Measurements from ENCODE around the gene FIBIN.
"Not testable (repeated sequence)": the region's sequence is repeated elsewhere in the genome, so short reads cannot be mapped to it uniquely, and the experiment has no call there.

FIBIN gene

DNA sequence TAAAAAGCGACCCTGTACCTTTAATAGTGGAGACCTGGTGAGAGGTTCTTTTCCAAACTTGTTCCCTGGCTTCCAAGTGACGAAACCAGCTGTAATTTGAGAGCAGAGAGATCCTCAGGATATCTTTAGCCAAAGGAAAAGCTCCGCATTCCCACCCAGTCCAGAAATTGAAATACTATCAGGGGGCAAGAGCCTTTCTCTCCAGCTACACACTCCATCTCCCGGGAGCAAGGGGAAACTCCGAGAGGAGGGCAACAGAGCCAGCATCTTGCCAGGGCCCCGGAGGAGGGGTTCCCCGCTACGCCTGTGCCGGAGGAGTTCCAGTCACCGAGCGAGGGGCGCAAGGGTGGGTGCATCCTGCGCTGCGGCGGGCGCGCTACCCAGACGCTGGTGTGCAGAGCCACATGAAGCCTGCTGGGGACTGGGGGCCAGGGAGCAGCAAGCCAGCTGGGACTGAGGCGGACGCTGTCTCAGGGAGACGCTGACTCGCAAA is at the start of gene FIBIN:
FIBIN (plus strand) TSS at position 148 of the 493 bp plus-strand sequence. CDS start 415 bp downstream, outside the sequence.
- DNase-seq (ENCODE audit: low read depth in 2 of 3, low spot score in 1 of 3), result no peak

DNA sequence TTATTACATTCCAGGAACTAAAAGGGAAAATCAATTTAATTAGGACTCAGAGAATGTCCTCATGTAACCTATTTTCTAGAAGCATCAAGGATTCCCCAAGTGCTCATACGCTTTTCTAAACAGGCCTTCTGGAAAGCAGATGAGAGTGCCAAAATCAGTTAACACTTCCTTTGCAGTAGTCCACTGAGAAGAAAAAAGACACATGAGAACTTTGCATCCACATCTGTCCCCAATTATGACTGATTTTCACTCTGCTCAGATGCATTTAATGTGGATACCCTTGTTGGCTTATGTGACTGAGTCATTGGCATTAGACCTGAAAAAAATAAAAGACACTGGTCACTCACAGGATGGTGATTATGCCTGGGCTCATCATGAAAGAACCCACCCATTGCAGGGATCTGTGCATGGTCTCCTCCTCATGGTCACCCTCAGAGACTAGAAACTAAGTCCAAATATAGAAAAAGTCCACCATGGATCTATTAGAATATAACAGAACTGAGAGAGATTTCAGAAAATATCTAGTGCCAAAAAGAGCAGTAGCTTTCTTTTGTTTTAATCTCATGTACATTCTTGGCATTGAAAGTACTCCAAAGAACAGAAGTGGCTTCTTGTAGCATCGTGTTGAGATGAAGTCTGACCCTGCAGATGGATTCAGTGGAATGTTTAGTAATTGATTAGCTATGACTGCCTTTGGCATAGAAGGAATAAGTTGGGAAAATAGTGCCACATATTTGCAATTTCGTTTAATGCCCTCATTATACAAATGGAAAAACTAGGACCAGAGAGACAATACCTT is 48.8 kb upstream of the FIBIN start:
- DNase-seq (ENCODE audit: low read depth in 2 of 3, low spot score in 1 of 3), result no peak

DNA sequence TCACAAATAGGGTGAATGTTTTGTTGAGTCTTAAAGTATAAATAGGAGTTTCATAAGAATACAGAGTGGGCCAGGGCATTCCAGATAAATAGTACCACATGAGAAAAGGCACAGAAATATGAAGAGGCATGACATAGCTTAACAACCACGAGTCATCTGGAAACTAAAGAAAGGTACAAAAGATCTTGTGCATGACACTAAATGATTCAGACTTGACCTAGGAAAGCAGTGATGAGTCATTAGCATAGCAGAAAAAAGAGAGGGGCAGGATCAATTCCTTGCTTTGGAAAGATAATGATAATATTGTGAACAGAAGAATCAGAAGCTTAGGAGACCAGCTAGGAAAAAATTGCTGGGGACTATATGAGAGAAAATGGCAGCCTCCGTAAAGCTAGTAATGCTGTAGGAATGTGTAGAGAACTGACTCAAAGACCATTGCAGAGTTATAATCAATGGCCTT is 47.6 kb upstream of the FIBIN start:
- no peak for DNase-seq (ENCODE audit: low read depth in 2 of 3, low spot score in 1 of 3)

DNA sequence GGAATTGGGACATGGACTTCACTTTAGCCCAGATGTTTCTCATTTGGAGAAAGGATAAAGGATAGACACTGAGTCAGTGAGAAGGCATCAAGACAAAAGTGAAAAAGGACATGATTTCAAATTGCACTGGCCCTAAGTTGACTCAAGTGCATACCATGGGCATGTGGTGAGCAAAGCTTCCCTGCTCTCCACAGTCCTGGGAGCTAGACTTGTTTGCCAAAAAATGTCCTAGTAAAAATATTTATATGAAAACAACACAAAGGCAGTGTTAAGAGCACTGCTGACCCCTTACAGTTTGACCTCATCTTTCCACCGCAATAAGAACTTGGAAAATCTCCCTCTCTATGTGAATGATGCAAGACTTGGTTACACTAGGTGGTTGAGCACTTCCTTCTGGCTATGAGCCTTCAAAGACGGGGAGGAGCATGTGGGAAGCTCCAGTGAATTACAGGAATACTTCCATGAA is 46.5 kb upstream of the FIBIN start:
- DNase-seq (ENCODE audit: low read depth in 2 of 3, low spot score in 1 of 3), result no peak

DNA sequence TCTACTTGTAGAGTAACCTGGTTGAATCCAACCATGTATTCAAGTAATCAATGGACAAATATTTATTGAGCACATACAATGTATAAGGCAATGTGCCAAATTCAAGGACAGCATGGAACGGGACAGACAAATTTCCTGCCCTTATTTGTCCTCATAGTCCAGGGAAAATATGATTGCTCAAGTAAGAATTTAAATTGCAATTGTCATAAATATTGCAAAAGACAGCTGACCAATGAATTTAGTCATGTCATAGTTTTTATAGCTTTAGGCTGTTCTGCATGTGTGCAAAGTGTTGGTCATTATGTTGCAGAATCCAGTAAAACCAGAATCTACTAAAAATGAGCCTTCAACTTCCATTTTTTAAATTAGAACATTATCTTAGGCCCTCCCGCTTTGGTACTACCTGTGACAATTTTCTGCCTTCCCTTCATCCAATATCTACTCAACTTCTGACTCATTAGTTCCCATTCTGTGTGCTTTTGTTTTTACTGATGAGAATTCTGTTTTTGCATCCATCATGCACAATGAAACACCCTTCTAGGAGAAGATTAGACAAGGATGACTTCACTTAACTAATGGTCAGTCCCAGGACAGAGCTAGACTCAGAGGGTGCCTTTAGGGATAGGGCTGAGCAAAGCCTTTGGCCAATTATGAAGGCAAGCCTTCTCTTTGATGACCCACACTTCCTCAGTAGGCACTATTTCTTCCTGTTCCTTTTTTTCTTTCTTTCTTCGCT is 45.8 kb upstream of the FIBIN start:
- DNase-seq (ENCODE audit: low read depth in 2 of 3, low spot score in 1 of 3), result no peak

DNA sequence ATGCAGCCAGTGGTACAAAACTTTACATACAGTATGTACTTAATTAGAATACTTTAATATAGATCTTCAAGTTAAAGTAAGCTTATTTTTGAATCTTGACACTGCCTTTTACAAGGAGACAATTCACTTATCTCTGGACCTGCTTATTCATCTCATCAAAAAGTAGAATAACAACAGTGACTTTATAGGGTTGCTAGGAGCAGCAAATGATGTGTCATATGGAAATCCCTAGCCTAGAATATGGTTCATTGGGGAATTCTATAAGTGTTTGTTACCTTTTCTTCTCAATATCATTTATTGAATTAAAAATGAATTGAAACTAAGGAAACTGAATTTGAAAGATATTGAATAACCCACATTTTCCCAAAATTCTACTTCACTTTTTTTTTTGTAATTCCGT is 45.0 kb upstream of the FIBIN start:
- no peak for DNase-seq (ENCODE audit: low read depth in 2 of 3, low spot score in 1 of 3)

DNA sequence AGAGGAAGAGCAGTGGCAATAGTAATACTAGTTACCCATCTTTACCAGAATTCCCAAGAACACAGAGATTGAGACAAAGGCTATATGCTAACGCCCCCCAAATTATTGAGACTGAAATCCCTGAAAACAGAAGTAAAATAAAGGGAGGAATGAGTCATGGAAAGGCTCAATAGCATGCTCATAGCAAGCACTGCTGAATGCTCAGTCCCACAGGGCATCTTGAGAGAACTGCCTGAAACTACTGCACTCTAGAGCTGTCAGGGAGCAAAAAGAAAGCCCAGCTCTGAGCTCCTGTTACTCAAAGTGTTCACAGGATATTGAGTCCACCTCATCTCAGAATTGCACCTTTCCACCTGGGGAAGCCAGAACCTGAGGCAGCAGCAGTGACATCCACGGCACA is 44.1 kb upstream of the FIBIN start:
- no peak for DNase-seq (ENCODE audit: low read depth in 2 of 3, low spot score in 1 of 3)

DNA sequence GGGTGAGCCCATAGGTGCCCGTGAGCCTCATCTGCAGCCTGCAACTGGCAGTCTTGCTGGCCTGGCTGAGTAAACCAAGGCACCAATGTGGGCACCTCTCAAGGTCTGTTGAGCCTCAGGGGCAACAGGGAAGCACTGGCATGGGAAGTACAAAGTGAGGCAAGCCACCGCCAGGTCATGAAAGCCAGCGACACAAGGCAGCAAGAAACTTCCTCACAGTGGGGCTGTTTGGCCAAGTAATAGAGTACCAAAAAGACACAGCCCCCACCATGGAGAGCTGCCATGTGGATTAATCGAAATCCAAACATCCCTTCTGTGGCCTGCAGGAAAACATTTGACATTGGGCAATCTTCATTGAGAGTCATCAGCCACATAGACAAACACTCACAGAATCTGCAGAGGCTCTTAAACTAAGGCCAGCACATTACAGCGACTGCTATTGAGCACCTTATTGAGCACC is 43.6 kb upstream of the FIBIN start:
- DNase-seq (ENCODE audit: low read depth in 2 of 3, low spot score in 1 of 3), result no peak

DNA sequence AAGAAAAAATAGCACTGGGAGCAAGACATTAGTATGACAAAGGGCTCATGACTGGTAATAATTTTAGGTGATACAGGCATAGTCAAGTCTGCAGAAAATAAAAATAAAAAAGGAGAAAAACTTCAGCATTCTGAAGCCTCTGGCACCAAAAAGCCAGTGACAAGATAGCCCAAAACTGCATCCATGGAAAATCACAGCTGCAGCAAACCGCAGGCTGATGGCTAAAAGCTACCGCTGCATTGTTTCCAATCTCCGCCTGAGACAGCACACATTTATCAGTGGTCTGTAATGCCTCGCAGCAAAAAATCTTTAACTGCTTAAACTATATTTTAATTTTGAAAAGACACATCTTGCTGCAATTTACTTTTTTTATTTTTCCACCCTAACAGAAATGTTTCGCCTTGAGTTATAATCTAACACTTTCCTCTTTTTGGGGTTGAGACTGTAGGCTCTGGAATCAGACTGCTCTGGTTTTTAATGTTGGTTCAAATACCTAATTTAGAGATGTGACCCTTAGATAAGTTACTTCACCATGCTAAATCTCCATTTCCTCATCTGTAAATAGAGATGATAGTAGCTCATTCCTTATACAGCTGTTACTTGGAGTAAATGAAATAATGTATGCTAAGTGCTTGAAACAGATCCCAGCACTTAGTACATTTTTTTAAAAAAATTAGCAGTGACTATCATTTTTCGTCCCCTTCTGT is 42.0 kb upstream of the FIBIN start:
- DNase-seq (ENCODE audit: low read depth in 2 of 3, low spot score in 1 of 3), result no peak

DNA sequence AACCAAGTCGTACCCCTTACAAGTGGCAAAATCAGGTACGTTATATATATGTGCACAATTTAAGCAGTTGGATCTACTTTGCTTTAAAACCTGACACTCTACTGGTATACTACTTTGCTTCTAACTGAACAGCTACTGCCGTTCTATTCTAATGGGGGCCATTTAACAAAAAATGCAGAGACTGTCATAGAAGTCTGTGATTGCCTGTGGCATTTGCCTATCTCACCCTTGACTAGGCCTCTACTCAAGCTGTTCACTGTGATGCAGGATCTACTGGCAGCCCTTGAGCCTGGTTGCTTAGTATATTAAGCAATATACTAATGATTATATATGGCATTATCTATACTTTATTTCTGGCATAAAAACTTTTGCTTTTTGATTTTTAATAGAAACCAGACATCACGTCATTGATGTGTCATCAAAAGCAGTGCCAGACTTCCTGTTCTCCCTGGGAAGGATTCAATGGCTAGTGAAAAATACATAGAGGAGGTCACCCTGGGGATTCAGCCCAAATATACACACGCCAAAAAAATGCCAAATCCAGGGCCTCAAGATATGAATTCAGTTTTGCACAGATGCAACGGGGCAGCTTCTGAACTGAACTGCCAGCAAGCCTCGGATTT is 40.0 kb upstream of the FIBIN start:
- DNase-seq (ENCODE audit: low read depth in 2 of 3, low spot score in 1 of 3), result no peak

DNA sequence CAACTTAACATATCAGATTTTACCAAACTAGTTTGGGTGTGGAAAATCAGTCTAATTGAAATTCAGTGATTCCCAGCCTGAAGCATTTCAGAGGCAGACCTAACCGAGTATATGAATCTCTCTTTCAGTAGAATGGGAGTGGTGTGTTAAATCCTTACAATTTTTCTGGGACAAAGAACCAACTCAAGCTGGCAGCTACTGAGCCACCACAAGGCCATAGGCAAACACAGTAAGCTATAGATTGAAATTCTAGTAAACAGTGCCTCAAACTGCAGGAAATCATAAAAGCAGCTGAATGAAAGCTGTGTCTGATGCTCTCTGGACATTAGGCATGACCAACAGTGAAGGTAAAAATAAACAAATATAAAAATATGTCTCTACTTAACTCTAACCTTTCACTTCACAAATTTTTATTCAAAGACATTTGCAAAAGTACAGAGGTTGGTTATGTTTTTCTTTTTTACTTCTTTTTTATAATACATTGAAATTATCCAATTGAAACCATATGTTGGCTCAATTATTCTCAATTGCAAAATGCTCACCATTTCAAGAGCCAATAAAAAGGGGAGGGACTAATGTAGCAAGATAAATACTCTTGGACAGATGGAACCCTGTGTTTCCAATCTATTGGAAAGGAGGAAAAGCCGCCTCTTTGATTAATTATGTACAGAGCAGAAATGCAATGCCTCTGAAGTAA is 35.8 kb upstream of the FIBIN start:
- DNase-seq (ENCODE audit: low read depth in 2 of 3, low spot score in 1 of 3), result no peak

DNA sequence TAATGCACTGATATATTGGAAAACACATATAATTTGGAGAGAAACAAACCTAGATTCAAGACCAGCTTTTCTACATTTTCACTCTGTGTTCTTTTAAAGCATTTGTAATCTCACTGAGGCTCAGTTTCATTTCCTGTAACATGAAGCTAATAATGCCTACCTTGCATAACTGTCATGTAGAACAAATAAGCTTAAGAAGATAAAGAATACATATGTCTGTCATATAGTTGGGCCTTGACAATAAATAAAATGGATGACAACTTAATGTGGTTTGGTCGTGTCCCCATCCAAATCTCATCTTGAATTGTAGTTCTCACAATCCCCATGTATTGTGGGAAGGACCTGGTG is 35.2 kb upstream of the FIBIN start:
- no peak for DNase-seq (ENCODE audit: low read depth in 2 of 3, low spot score in 1 of 3)

DNA sequence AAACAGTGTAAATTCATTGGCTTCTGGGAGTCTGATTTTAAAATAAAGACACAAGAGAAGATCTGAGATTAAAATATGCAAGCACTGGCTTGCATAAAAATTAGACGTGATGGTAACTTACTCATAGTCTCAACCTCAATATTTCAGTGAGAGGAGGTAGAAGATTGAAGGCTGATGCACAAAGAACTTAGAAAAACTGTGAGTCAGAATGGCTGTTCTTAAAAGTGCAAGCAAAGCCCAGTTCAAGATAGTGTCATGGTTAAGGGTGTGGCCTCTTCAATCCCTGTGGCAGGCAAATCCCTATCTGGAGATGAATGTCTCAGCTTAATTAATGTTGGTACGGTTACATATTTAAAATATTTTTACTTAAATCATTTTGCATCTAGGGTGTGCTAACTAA is 33.6 kb upstream of the FIBIN start:
- DNase-seq (ENCODE audit: low read depth in 2 of 3, low spot score in 1 of 3), result no peak

DNA sequence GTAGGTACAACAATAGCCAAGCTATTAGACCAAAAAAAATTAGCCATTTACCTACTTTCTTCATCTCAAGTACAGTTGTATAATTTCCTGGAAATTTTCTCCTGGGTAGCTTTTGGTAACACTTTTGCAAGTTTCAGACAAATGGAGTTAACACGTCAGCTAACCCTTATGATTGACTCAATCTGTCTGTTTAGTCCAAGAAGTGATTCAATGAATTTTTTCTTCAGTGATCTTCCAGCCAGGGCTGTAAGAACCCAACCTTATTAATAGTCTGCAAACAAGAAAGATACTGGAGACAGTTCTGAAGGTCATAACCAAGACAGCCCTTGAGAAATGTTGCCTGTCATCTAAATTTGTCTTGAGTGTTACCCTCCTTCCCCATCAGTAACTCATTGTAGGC is 30.1 kb upstream of the FIBIN start:
- no peak for DNase-seq (ENCODE audit: low read depth in 2 of 3, low spot score in 1 of 3)

DNA sequence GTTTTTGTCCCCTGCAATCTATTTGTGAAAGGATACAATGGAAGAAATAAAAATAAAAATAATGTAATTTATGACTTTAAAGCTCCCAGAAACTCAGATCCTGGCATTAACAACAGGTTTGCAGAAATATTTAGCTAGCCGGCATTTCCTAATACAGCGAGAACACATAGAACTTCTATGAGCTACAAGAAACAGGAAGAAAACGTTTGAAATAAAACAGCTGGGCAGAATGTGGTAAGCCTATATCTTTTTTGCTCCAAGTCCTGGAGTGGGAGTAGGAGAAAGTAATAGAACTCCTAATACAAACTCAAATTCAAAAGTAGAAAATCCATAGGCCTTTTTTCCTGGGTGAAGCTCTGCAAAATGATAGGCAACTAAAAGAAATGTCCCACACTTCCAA is 29.6 kb upstream of the FIBIN start:
- DNase-seq (ENCODE audit: low read depth in 2 of 3, low spot score in 1 of 3), result no peak

DNA sequence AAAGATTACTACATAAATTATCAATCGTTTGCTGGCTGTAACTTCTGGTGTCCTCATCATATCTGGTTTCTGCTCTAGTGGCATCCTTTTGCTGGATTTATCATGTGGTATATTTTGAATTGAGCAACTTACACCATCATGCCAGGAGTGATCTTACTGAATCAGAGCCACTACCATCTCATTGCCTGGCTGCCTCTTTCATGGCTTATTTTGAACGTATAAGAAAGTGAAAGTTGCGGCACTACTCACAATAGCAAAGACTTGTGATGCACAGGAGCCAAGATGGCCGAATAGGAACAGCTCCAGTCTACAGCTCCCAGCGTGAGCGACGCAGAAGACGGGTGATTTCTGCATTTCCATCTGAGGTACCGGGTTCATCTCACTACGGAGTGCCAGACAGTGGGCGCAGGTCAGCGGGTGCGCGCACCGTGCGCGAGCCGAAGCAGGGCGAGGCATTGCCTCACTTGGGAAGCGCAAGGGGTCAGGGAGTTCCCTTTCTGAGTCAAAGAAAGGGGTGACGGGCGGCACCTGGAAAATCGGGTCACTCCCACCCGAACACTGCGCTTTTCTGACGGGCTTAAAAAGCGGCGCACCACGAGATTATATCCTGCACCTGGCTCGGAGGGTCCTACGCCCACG is 28.9 kb upstream of the FIBIN start:
- DNase-seq (ENCODE audit: low read depth in 2 of 3, low spot score in 1 of 3), result not testable (repeated sequence)

DNA sequence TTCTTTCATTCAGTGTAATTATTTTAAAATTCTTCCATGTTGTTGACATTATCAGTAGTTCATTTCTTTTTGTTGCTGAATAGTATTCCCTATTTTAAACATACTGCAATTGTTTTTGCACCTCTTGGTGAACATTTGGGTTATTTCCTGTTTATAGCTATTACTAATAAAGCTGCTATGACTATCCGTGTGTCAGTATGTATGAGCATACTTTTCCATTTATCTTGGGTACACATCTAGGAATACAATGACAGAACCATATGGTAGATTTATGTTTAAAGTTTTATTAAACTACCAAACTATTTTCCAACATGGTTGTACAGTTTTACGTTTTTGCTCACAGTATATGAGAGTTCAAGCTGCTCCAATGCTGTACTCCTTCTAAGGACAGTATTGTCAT is 22.0 kb upstream of the FIBIN start:
- no peak for DNase-seq (ENCODE audit: low read depth in 2 of 3, low spot score in 1 of 3)

DNA sequence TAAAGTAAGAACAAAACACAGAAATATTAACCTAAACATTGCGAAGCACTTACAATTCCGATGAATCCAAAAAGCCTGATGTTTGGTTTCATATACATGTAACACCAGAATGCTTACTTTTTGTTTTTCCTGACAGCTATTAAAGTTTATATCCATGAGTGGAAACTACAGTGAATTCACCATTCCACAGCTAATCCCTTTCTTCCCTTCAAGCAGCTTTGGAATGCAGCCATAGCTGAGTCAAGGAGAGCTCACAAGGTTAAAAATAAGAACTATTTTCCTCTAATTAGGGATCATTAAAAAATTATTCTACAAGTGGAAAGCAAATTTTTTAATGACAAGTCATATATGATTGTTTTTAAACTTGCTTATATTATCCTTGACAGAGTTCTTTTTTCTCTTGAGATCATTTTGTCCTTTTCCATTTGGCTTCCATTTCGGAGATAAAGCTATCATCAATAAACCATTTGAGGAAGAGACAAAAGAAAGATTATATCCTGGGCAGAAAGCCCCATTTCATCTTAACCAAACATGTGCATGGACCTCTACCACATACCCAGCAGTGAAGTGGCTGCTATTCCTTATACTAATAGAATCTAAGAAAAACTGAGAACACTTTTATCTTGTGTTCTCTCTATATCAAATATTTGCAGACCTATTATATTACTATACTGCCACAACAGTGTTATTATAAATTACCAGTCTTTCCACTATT is 19.7 kb upstream of the FIBIN start:
- DNase-seq (ENCODE audit: low read depth in 2 of 3, low spot score in 1 of 3), result no peak

DNA sequence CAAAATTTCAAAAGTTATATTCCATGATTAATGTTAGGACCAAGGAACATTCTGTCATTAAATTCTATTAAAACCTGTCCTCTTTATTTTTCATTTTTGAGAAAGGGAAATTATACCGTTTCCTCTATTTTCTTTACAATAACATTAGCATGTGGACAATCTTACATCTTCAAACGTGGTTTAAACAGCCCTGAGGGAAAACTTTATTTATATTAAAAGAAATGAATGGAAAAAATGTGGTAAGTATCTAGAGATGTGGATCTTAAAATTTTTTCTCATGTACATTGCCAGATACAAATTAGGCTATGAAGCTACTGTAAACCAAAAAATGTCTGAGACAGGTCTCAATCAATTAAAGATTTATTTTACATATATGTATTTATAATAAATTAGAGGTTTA is 18.9 kb upstream of the FIBIN start:
- DNase-seq (ENCODE audit: low read depth in 2 of 3, low spot score in 1 of 3), result no peak
